A549 (cell line): Measurements from ENCODE around the gene CDH22. TPM values are rescaled to one million over a fixed set of nuclear protein-coding genes. Genes with fewer than 3 reads are reported as not detected.

Experiments
- ATAC-seq, 2 experiments: fragments of 200-7000 bp in 1 of 2; fragments of >200 bp in 1 of 2; cut with Nextera tagmentation in 1 of 2; cut with Tn5 transposase in 1 of 2; 3 replicates each; pipeline versions ENCODE4 v1.8.0 to v1.9.1; 2018 to 2020; ENCODE audit warnings: mild to moderate bottlenecking in 1 of 2, moderate library complexity in 1 of 2
- CTCF ChIA-PET: fragments of 300-600 bp; sonication (Branson Sonifier 250); formaldehyde crosslinking; extraction: SDS; loops from one replicate; lab custom pipeline; 2021; ENCODE audit warnings: antibody characterized with exemption, inconsistent platforms; lab: Yijun Ruan, JAX
- POLR2A ChIA-PET: fragments of 350-600 bp; formaldehyde crosslinking; extraction: SDS; loops from one replicate; lab custom pipeline; 2021; ENCODE audit warnings: antibody characterized with exemption, inconsistent platforms; lab: Yijun Ruan, JAX
- DNase-seq, 2 experiments: peaks; one replicate each; pipeline versions ENCODE4 v3.0.0 to v3.0.0-alpha.2; 2011 to 2016; ENCODE audit warnings: low read depth in 1 of 2, low spot score in 1 of 2
- FAIRE-seq: peaks from 2 replicates; lab custom pipeline; 2011; peaks lifted over from hg19 to GRCh38; lab: Jason Lieb, UNC
- H3K27ac ChIP-seq, 2 experiments: fragments of >200 bp; sonication (Bioruptor Twin); formaldehyde crosslinking; 3 replicates each; pipeline ENCODE4 v1.5.1; 2016 to 2017
- H3K4me1 ChIP-seq: fragments of >200 bp; sonication (Bioruptor Twin); formaldehyde crosslinking; 3 replicates; pipeline ENCODE4 v1.6.1; 2016
- H3K4me2 ChIP-seq: fragments of >200 bp; sonication (Bioruptor Twin); formaldehyde crosslinking; 3 replicates; pipeline ENCODE4 v1.6.1; 2016
- H3K4me3 ChIP-seq: fragments of >200 bp; sonication (Bioruptor Twin); formaldehyde crosslinking; 3 replicates; pipeline ENCODE4 v1.5.1; 2016
- H3K9me3 ChIP-seq: fragments of >200 bp; sonication (Bioruptor Twin); formaldehyde crosslinking; 3 replicates; pipeline ENCODE4 v1.6.1; 2016
- CBX2 ChIP-seq: fragments of 200-600 bp; sonication (generic); IDR thresholded peaks from 2 replicates; pipeline ENCODE4 v1.6.1; 2016; ENCODE audit warnings: low read depth, mild to moderate bottlenecking, borderline replicate concordance
- CBX8 ChIP-seq: fragments of 200-600 bp; sonication (generic); IDR thresholded peaks from 2 replicates; pipeline ENCODE4 v1.6.1; 2016
- CHD2 ChIP-seq: fragments of 150-350 bp; IDR thresholded peaks from 2 replicates; pipeline ENCODE4 v1.6.1; 2014; ENCODE audit warnings: low read length; ENCODE audit not compliant: partially characterized antibody
- CHD4 ChIP-seq: fragments of 200-600 bp; sonication (generic); IDR thresholded peaks from 2 replicates; pipeline ENCODE4 v1.6.1; 2016; ENCODE audit warnings: antibody characterized with exemption, mild to moderate bottlenecking, borderline replicate concordance
- EHMT2 ChIP-seq: fragments of 200-600 bp; sonication (generic); IDR thresholded peaks from 2 replicates; pipeline ENCODE4 v1.6.1; 2016; ENCODE audit warnings: antibody characterized with exemption, low read depth, mild to moderate bottlenecking, moderate library complexity
- ESRRA ChIP-seq: fragments of 150-350 bp; IDR thresholded peaks from 2 replicates; pipeline ENCODE4 v1.6.1; 2014; ENCODE audit warnings: mild to moderate bottlenecking, low read length, borderline replicate concordance
- HOXA7 ChIP-seq: fragments of 250-450 bp; sonication (Bioruptor Pico); IDR thresholded peaks from 2 replicates; pipeline ENCODE4 v1.5.0; 2020; ENCODE audit warnings: mild to moderate bottlenecking, moderate library complexity
- HOXB5 ChIP-seq: fragments of 250-450 bp; sonication (Bioruptor Pico); IDR thresholded peaks from 2 replicates; pipeline ENCODE4 v1.5.0; 2020; ENCODE audit warnings: mild to moderate bottlenecking, moderate library complexity
- JUN ChIP-seq, 2 experiments: fragments of >200 bp; sonication (Bioruptor Twin); formaldehyde crosslinking; IDR thresholded peaks; 2 replicates in 1 of 2; 3 replicates in 1 of 2; pipeline ENCODE4 v1.6.1; 2016 to 2017
- KDM5A ChIP-seq: fragments of 200-600 bp; sonication (generic); IDR thresholded peaks from 2 replicates; pipeline ENCODE4 v1.6.1; 2016; ENCODE audit warnings: antibody characterized with exemption, mild to moderate bottlenecking
- MAFK ChIP-seq: fragments of 450-650 bp; IDR thresholded peaks from 2 replicates; pipeline ENCODE4 v1.6.1; 2014; ENCODE audit not compliant: partially characterized antibody
- NFE2L2 ChIP-seq: fragments of 150-350 bp; conservative IDR thresholded peaks from 2 replicates; pipeline ENCODE4 v1.6.1; 2014; ENCODE audit warnings: low read length
- NPAS2 ChIP-seq: fragments of 250-450 bp; sonication (Bioruptor Pico); IDR thresholded peaks from 2 replicates; pipeline ENCODE4 v1.8.0; 2022; ENCODE audit warnings: mild to moderate bottlenecking, moderate library complexity, borderline replicate concordance
- PHF8 ChIP-seq: fragments of 200-600 bp; sonication (generic); IDR thresholded peaks from 2 replicates; pipeline ENCODE4 v1.6.1; 2016; ENCODE audit warnings: low read depth, mild to moderate bottlenecking, antibody characterized with exemption, moderate library complexity, borderline replicate concordance
- RAD21 ChIP-seq, 2 experiments: fragments of >200 bp in 1 of 2; sonication (Bioruptor Twin) in 1 of 2; formaldehyde crosslinking in 1 of 2; IDR thresholded peaks in 1 of 2; conservative IDR thresholded peaks in 1 of 2; 2 replicates in 1 of 2; 3 replicates in 1 of 2; pipeline ENCODE4 v1.6.1; 2012 to 2018; ENCODE audit warnings: inconsistent platforms in 1 of 2
- RARB ChIP-seq: fragments of 250-450 bp; sonication (Bioruptor Pico); IDR thresholded peaks from 2 replicates; pipeline ENCODE4 v1.8.0; 2021; ENCODE audit warnings: mild to moderate bottlenecking, moderate library complexity
- SMC3 ChIP-seq: fragments of >200 bp; sonication (Bioruptor Twin); formaldehyde crosslinking; IDR thresholded peaks from 3 replicates; pipeline ENCODE4 v1.6.1; 2018; ENCODE audit warnings: inconsistent platforms
- TFCP2L1 ChIP-seq: fragments of 250-450 bp; sonication (Bioruptor Pico); IDR thresholded peaks from 2 replicates; pipeline ENCODE4 v1.5.0; 2021; ENCODE audit warnings: mild to moderate bottlenecking
- TP53 ChIP-seq: fragments of 250-450 bp; sonication (Bioruptor Pico); IDR thresholded peaks from 2 replicates; pipeline ENCODE4 v1.5.0; 2021; ENCODE audit warnings: mild to moderate bottlenecking, moderate library complexity
- ZC3H11A ChIP-seq: fragments of 450-650 bp; IDR thresholded peaks from 2 replicates; pipeline ENCODE4 v1.6.1; 2014; ENCODE audit warnings: antibody characterized with exemption, mild to moderate bottlenecking
- ZNF302 ChIP-seq: fragments of 250-450 bp; sonication (Bioruptor Pico); IDR thresholded peaks from 2 replicates; pipeline ENCODE4 v1.9.0; 2021; ENCODE audit warnings: inconsistent platforms, mild to moderate bottlenecking, moderate library complexity
- ZSCAN20 ChIP-seq: fragments of 250-450 bp; sonication (Bioruptor Pico); IDR thresholded peaks from 2 replicates; pipeline ENCODE4 v1.8.0; 2022; ENCODE audit warnings: mild to moderate bottlenecking, moderate library complexity
- WGBS: methylation state at CpG from one replicate; pipeline ENCODE4 v1.1.6; 2017; ENCODE audit errors: missing lambda C conversion rate; 5-methylcytosine and 5-hydroxymethylcytosine counted together
- polyA plus RNA-seq, 4 experiments: library from polyadenylated mRNA; depleted of rRNA in 3 of 4; stranded (reverse); fragments of >200 nt; fragmentation: RNase III in 1 of 4; extraction: RNeasy Plus Mini Kit Qiagen cat#74134 plus additional on column Dnase treatment in 1 of 4; gene quantifications; 2 replicates in 3 of 4; 3 replicates in 1 of 4; pipeline ENCODE4 v1.2.3, GENCODE V29; 2011 to 2017
- TF ChIP-seq, protein P1 (sequence below): fragments of >200 bp; sonication (Bioruptor Twin); formaldehyde crosslinking; IDR thresholded peaks from 3 replicates; pipeline ENCODE4 v1.6.1; 2016
- TF ChIP-seq, protein P2 (sequence below): fragments of >200 bp; sonication (Bioruptor Twin); formaldehyde crosslinking; IDR thresholded peaks from 3 replicates; pipeline ENCODE4 v1.5.1; 2016
- TF ChIP-seq, protein P3 (sequence below): fragments of 450-650 bp; IDR thresholded peaks from 2 replicates; pipeline ENCODE4 v1.6.1; 2014; ENCODE audit warnings: antibody characterized with exemption

Gene CDH22
- polyA plus RNA-seq, 2 of the 4 experiments (the other 2 are of a cell fraction), result not detected

DNA sequence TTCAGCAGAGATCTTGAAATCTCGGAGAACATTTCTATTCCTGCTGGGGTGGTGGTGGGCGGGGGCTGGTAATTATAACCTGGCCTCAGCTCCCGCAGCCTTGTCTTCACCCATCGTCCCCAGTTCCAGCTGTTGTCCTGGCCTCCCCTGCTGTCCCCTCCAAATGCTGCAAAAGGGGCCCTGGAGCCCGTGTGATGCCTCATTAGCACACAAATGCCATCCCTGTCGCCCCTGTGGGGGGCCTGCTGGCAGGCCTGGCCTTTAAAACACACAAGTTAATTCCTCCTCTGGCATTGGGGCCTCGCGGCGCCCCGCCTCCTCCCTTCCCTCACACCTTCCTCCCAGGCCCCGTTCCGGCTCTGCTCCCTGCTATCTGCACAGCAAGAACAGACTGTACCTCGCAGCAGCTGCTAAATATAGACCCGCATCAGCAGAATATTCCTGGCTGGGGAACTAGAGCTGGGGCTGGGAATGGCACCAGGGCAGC, 85.7 kb downstream of the CDH22 start:
- ATAC-seq, result no peak
- 60% methylated on average over 14 of the region's 14 CpGs for WGBS
- peak; percentile 81 for TF ChIP-seq MAFK
- TF ChIP-seq ZNF302 (CRISPR knock-in tag), result no peak
- no peak for TF ChIP-seq ZC3H11A
- TF ChIP-seq, protein P1, sequence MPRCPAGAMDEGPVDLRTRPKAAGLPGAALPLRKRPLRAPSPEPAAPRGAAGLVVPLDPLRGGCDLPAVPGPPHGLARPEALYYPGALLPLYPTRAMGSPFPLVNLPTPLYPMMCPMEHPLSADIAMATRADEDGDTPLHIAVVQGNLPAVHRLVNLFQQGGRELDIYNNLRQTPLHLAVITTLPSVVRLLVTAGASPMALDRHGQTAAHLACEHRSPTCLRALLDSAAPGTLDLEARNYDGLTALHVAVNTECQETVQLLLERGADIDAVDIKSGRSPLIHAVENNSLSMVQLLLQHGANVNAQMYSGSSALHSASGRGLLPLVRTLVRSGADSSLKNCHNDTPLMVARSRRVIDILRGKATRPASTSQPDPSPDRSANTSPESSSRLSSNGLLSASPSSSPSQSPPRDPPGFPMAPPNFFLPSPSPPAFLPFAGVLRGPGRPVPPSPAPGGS, result no peak
- no peak for TF ChIP-seq CBX2
- TF ChIP-seq KDM5A, result no peak
- TF ChIP-seq NPAS2 (CRISPR knock-in tag), result no peak
- no peak for TF ChIP-seq HOXB5 (CRISPR knock-in tag)
- ChIA-PET CTCF (interaction anchor here (2.4 kb wide), 1 partner anchor 49 kb away, joined by 5 read pairs; no protein-coding TSS in a partner anchor), POLR2A (interaction anchor here (0.6 kb wide), 1 partner anchor 20 kb away, joined by 10 read pairs; no protein-coding TSS in a partner anchor)
- no peak for DNase-seq
- Histone ChIP-seq H3K27ac (no peak overlapping the region), H3K9me3 (no peaks in the 10 kb centered on the region), H3K4me3 (no peak overlapping the region), H3K4me1 (0 out of 3 replicates have a peak, but pooled peaks cover 4% of the 10 kb centered on the region), H3K4me2 (no peak overlapping the region)
- no peak for FAIRE-seq

DNA sequence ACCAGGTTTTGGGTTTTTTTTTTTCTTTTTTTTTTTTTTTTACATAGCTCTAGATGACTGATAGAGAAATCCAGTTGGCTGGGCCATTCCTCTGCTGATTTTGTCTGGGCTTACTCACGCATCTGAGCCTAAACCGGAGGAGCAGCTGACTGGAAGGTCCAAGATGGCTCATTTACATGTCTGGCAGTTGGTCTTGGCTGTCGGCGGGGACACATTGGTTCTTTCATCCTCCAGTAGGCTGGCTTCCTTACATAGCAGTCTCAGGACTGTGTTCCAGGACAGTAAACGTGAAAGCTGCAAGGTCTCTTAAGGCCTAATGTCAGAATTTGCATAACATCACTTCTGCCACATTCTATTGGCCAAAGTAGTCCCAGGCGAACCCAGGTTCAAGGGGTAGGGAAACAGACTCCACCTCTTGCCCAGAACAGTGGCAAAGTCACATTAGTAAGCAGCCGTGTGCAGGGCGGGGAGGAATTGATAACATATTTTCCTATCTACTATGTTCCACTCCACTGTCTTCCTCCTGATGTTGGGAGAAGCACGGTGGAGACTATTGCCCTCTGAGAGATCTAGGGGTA, 87.0 kb downstream of the CDH22 start:
- no peak for TF ChIP-seq PHF8
- TF ChIP-seq CHD2, result no peak
- no peak for TF ChIP-seq JUN (IDR thresholded peaks at IDR 0.05)
- no peak for TF ChIP-seq RARB (CRISPR knock-in tag)
- TF ChIP-seq, protein P2, sequence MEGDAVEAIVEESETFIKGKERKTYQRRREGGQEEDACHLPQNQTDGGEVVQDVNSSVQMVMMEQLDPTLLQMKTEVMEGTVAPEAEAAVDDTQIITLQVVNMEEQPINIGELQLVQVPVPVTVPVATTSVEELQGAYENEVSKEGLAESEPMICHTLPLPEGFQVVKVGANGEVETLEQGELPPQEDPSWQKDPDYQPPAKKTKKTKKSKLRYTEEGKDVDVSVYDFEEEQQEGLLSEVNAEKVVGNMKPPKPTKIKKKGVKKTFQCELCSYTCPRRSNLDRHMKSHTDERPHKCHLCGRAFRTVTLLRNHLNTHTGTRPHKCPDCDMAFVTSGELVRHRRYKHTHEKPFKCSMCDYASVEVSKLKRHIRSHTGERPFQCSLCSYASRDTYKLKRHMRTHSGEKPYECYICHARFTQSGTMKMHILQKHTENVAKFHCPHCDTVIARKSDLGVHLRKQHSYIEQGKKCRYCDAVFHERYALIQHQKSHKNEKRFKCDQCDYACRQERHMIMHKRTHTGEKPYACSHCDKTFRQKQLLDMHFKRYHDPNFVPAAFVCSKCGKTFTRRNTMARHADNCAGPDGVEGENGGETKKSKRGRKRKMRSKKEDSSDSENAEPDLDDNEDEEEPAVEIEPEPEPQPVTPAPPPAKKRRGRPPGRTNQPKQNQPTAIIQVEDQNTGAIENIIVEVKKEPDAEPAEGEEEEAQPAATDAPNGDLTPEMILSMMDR, result no peak
- TF ChIP-seq EHMT2, result no peak
- no peak for TF ChIP-seq ZSCAN20 (CRISPR knock-in tag)
- no peak for TF ChIP-seq NFE2L2
- TF ChIP-seq CHD4, result no peak
- TF ChIP-seq, all 56 proteins: peak for 0
- CTCF ChIA-PET, result interaction anchor here (2.4 kb wide), 1 partner anchor 47 kb away, joined by 5 read pairs; no protein-coding TSS in a partner anchor
- no peak for FAIRE-seq
- Histone ChIP-seq H3K4me3 (no peak overlapping the region), H3K4me1 (peaks cover under 1% of the 10 kb centered on the region; the same call in 1 of the 3 replicates), H3K27ac (no peak overlapping the region), H3K4me2 (no peak overlapping the region), H3K9me3 (no peaks in the 10 kb centered on the region)
- WGBS, result 78% methylated on average over 9 of the region's 9 CpGs
- ATAC-seq, result no peak
- POLR2A ChIA-PET, result interaction anchor here (0.6 kb wide), 1 partner anchor 592 kb away, joined by 3 read pairs; the partner anchor contains the start of gene WFDC10A
- no peak for DNase-seq

DNA sequence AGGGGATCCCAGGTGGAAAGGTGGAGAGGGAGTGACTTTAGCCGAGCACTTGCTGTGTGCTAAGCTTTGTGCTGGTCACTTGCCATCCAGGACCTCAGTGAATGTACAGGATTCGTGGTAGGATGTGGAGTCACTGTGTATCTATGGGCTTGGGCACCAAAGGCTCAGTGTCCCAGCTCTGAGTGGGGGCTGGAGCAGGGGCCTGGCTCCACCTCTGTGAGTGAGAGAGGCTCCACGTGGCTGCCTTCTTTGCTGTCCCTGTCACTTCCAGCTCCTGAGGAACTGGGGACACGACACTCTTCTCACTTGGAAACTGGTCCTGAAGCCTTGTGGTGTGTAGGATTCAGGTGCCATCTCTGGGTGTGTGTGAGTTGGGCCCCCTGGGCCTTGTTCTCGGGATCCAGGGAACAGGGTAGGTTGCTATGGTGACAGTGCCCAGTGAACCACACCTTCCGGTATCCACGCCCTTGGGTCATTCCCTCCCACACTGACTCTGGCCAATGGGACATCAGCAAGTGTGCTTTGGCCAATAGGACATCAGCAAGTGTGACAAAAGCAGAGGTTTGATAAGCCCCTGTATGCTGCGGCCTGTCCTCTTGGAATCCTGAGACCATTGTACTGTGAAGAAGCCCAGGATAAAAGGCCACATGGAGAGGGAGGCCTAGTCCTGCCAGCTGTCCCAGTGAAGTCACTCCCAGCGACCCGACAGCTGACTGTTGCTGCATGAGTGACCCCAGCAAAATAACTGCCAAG, 87.7 kb downstream of the CDH22 start:
- FAIRE-seq, result no peak
- POLR2A ChIA-PET, result interaction anchor here (0.6 kb wide), 1 partner anchor 591 kb away, joined by 3 read pairs; the partner anchor contains the start of gene WFDC10A
- CTCF ChIA-PET, result interaction anchor here (0.5 to 2.4 kb wide), 2 partner anchors 47 to 169 kb away, joined by 3 to 5 read pairs; no protein-coding TSS in a partner anchor
- no peak for TF ChIP-seq CHD2
- TF ChIP-seq HOXB5 (CRISPR knock-in tag), result no peak
- TF ChIP-seq RAD21 (conservative IDR thresholded peaks at IDR 0.05 in 1 of 2, IDR thresholded peaks at IDR 0.05 in 1 of 2), result no peak
- TF ChIP-seq TFCP2L1 (CRISPR knock-in tag), result no peak
- TF ChIP-seq TP53 (CRISPR knock-in tag), result no peak
- no peak for TF ChIP-seq CBX8
- no peak for TF ChIP-seq ESRRA
- no peak for TF ChIP-seq HOXA7 (CRISPR knock-in tag)
- TF ChIP-seq SMC3, result no peak
- TF ChIP-seq, protein P3, sequence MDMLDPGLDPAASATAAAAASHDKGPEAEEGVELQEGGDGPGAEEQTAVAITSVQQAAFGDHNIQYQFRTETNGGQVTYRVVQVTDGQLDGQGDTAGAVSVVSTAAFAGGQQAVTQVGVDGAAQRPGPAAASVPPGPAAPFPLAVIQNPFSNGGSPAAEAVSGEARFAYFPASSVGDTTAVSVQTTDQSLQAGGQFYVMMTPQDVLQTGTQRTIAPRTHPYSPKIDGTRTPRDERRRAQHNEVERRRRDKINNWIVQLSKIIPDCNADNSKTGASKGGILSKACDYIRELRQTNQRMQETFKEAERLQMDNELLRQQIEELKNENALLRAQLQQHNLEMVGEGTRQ, result no peak

More for the DNA sequence above, 87.7 kb downstream of the CDH22 start:
- WGBS, result 55% methylated on average over 10 of the region's 10 CpGs
- peak in 1 of 2 experiments; percentile 41 for DNase-seq
- no peak overlapping the region for H3K27ac ChIP-seq
- no peak overlapping the region for H3K4me2 ChIP-seq
- peak in 1 of 2 experiments; percentile 66; a peak in 3 of 6 replicates for ATAC-seq
- no peaks in the 10 kb centered on the region for H3K9me3 ChIP-seq
- no peak overlapping the region for H3K4me3 ChIP-seq
- peaks cover 8% of the 10 kb centered on the region; the same call in 2 of the 3 replicates for H3K4me1 ChIP-seq
